Mesodermal cell (in vitro differentiated cells): ENCODE results near the gene RABEP2.
A peak's percentile ranks its signal among the peaks of the same experiment; 100 is the strongest.
"Not testable (repeated sequence)": the region's sequence is repeated elsewhere in the genome, so short reads cannot be mapped to it uniquely, and the experiment has no call there.

ENCODE experiments used
- H3K27ac ChIP-seq: 2 replicates; pipeline ENCODE4 v1.7.0; 2013; ENCODE audit warnings: mild to moderate bottlenecking, low read depth, low read length, moderate library complexity; ENCODE audit not compliant: severe bottlenecking
- H3K36me3 ChIP-seq: 2 replicates; pipeline ENCODE4 v1.7.1; 2013; ENCODE audit warnings: mild to moderate bottlenecking, low read length, moderate library complexity; ENCODE audit not compliant: control insufficient read depth, insufficient read depth
- H3K4me1 ChIP-seq: one replicate; pipeline ENCODE4 v1.7.1; 2013; ENCODE audit warnings: mild to moderate bottlenecking, low read length; ENCODE audit not compliant: insufficient read depth, control insufficient read depth, poor library complexity, severe bottlenecking
- H3K4me3 ChIP-seq: 2 replicates; pipeline ENCODE4 v1.7.0; 2013; ENCODE audit warnings: low read length, control low read depth, mild to moderate bottlenecking; ENCODE audit not compliant: insufficient read depth, poor library complexity, severe bottlenecking; ENCODE audit errors: extremely low read depth
- H3K9me3 ChIP-seq: 2 replicates; pipeline ENCODE4 v1.7.1; 2013; ENCODE audit warnings: mild to moderate bottlenecking, low read length, moderate library complexity; ENCODE audit not compliant: control insufficient read depth
- WGBS, 2 experiments: methylation state at CpG; one replicate each; pipeline ENCODE4 v1.1.5; 2013; ENCODE audit warnings: missing lambda C conversion rate in 2 of 2; ENCODE audit not compliant: insufficient coverage in 2 of 2; 5-methylcytosine and 5-hydroxymethylcytosine counted together

The RABEP2 gene

DNA sequence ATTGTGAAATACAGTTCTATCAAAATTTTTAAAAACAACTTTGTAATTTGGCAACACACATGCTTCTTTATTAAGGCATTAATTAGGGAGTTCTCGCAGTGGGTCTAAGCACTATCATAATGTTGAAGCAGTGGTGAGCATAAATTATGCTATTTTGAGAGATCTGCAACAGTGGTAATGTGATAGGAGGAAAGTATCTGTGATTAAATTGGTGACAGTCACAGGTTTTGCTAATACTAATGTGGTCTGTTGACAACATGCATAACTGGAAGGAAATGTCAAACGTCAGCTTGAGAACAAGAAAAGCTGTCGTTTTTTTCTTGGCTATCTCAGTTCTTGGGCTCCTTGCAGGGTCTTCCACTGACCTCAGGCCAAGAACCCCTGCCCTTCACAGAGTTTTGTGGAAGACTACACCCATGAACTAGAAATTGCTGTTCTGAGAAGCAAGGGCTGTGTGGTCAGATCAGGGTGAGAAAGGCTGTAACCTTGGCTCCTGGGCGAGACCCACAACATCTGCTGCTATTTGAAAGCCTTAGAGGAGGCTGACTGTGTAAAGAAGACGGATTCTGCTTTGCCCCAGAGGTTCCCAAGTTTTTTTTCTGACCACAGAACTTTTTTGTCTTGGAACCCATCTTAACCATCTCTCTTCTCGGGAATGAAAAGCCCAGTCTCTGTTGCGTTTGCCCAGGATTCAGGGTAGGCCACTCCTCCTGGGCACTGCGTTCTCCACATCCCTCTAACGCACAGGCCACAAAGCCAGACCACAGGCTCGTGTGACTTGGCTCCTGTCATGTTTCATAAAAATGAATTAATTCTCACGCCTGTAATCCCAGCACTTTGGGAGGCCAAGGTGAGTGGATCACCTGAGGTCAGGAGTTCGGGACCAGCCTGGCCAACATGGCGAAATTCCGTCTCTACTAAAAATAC is 32.8 kb downstream of the RABEP2 start:
- no peak overlapping the region for H3K4me3 ChIP-seq
- 89 to 90% methylated on average over 12 to 13 of the region's 14 CpGs for WGBS, 2 experiments
- H3K9me3 ChIP-seq, result no peaks in the 10 kb centered on the region
- H3K27ac ChIP-seq, result no peak overlapping the region
- no peaks in the 10 kb centered on the region for H3K4me1 ChIP-seq
- H3K36me3 ChIP-seq, result no peaks in the 10 kb centered on the region

DNA sequence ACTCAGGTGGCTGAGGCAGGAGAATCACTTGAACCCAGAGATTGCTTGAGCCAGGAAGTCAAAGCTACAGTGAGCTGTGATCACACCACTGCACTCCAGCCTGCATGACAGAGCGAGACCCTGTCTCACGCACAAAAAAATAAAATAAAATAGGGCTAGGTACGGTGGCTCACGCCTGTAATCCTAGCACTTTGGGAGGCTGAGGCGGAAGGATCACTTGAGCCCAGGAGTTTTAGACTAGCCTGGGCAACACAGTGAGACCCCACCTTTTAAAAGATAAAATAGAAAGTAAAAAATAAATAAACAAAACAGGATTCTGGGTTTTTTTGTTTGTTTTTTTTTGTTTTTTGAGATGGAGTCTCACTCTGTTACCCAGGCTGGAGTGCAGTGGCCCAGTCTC is 34.7 kb downstream of the RABEP2 start:
- H3K36me3 ChIP-seq, H3K4me1 ChIP-seq, H3K4me3 ChIP-seq, H3K27ac ChIP-seq, H3K9me3 ChIP-seq: not testable (repeated sequence)
- 94 to 100% methylated on average over 4 to 5 of the region's 5 CpGs for WGBS, 2 experiments

DNA sequence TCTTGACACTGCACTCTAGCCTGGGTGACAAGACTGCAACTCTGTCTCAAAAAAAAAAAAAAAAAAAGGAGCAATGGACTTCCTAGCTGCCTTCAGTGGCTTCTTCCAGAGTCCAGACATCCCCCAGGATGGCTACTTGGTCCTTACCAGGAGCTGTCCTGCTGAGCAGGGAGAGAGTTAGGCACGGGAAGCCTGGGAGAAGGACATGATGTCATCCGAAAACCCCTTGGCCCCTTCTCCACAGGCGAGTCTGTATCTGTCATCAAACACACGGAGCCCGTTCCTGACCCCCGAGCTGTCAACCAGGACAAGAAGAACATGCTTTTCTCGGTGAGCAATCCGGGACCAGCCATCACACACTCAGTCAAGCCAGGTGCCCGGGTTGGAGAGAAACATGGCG is 38.1 kb downstream of the RABEP2 start:
- H3K36me3 ChIP-seq, result no peaks in the 10 kb centered on the region
- H3K4me3 ChIP-seq, result no peak overlapping the region
- H3K4me1 ChIP-seq, result no peaks in the 10 kb centered on the region
- no peak overlapping the region for H3K27ac ChIP-seq
- no peaks in the 10 kb centered on the region for H3K9me3 ChIP-seq
- 78 to 87% methylated on average over 8 of the region's 10 CpGs for WGBS, 2 experiments

DNA sequence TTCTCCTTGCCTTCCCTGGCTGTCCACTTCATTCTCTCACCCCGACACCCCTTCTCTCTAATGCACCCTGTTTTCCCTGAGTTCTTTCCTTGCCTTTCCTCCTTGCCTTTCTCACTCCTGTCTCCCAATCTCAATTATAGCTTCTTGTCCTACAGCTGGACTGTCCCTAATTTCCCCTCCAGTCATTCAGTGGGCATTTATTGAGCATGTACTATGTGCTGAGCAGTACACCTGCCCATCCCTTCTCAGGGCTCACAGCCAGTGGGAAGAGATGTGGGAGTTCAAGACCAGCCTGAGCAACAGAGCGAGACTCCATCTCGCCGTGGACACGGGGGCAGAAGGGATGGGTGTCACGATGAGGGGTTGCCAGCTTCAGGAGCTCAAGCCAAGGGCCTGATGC is 41.0 kb downstream of the RABEP2 start:
- 81 to 95% methylated on average over 6 of the region's 6 CpGs for WGBS, 2 experiments
- Histone ChIP-seq H3K4me3 (no peak overlapping the region), H3K27ac (no peak overlapping the region), H3K9me3 (no peaks in the 10 kb centered on the region), H3K4me1 (peaks cover 3% of the 10 kb centered on the region), H3K36me3 (no peaks in the 10 kb centered on the region)

DNA sequence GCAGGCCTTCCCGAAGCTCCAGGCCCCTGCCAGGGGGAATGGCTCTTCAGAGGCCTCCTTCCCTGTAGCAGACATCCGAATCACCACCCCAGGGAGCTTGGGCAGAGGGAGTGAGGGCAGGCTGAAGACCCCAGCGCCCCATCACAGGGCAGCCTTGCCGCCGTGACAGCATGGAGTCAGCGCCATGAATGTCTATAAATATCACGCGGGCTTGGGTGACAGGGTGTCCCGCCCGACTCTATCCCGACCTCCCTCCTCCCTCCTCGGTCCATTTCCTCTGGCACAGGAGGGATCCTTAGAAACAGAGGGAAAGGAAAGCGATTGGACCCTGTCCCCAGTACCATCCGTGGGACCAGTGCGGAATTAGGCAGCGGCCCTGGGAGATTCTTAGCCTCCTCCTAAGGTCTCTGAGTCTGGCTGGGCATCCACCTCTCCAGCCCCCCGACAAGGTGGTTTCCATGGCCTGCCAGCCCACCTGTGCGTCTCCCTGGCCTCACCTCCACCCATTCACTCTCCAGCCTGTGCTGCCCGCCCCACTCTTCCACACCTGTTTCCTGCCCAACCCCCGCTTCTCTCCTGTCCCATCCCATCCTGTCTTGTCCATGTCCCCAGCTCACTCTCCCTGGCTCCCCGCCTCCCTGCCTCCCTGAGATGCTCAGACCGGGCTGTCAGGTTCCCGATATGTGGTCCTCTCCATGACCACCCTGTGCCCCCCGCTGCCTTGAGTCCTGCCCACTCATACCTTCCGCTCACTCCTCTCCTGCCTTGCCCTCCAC is 41.6 kb downstream of the RABEP2 start:
- Histone ChIP-seq H3K4me3 (no peak overlapping the region), H3K9me3 (no peaks in the 10 kb centered on the region), H3K36me3 (no peaks in the 10 kb centered on the region), H3K27ac (no peak overlapping the region), H3K4me1 (peaks cover 5% of the 10 kb centered on the region)
- WGBS, 2 experiments, result 80 to 84% methylated on average over 13 to 25 of the region's 25 CpGs

DNA sequence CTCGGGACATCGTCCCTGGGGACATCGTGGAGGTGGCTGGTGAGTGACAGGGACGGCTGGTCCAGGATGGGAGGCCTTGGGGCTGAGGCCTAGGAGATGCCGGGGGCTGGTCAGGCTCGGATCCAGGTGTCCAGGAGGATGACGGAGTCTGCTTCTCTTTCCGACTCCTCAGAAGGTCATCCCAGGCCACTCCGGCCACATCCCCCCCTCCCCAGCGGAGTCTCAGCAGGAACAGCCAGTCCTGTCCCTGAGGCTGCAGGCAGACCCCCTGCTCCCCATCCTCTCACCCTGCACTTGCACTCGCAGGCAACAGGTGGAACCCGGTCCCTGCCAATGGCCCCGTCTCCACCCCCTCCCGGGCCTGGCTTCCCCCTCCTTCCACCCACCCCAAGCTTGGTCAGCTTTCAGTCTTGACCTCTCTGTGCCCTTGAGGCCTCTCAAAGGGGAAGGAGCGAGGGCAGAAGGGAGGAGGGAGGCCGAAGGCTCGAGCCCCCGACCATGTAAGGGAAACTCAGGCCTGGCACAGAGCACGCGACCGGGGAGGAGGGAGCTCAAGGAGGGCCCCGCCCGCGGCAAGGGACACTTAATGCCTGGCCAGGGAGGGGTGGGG is 42.4 kb downstream of the RABEP2 start:
- Histone ChIP-seq H3K4me3 (no peak overlapping the region), H3K4me1 (peaks cover 5% of the 10 kb centered on the region), H3K36me3 (no peaks in the 10 kb centered on the region), H3K9me3 (no peaks in the 10 kb centered on the region), H3K27ac (no peak overlapping the region)
- WGBS, 2 experiments, result 70 to 75% methylated on average over 19 to 20 of the region's 24 CpGs

DNA sequence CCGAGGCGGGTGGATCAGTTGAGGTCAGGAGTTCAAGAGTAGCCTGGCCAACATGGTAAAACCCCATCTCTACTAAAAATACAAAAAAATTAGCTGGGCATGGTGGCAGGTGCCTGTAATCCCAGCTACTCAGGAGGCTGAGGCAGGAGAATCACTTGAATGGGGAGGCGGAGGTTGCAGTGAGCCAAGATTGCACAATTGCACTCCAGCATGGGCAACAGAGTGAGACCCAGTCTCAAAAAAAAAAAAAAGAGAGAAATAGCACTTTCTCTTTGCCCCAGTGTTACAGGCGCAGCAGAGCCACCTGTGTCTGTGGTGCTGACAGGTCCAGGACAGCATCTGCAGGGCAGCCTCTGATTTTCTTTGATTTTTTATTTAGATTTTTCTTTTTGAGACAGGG is 43.5 kb downstream of the RABEP2 start:
- peaks cover 11% of the 10 kb centered on the region for H3K4me1 ChIP-seq
- not testable (repeated sequence) for H3K36me3 ChIP-seq, H3K4me3 ChIP-seq, H3K9me3 ChIP-seq, H3K27ac ChIP-seq
- 100% methylated on average over 3 of the region's 4 CpGs; no CpG with 5 or more reads in 1 of the 2 experiments for WGBS, 2 experiments

DNA sequence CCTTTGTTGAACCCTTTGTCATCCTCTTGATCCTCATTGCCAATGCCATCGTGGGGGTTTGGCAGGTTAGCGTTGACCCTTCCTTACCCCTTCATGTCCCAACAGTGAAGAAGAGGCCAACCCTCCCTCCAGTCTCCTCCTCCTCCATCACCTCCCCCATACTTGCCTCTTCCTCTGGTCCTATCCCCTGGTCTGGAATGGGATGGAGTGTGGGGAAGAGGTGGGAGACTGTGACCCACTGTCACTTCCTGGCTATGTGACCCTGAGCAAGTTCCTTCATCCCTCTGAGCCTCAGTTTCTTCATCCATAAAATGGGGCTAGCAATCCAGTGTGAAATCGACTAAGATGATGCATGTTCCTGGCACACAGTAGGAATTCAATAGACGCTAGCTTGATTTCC is 44.1 kb downstream of the RABEP2 start:
- H3K9me3 ChIP-seq, result no peaks in the 10 kb centered on the region
- H3K4me3 ChIP-seq, result no peak overlapping the region
- H3K36me3 ChIP-seq, result no peaks in the 10 kb centered on the region
- peaks cover 17% of the 10 kb centered on the region for H3K4me1 ChIP-seq
- no peak overlapping the region for H3K27ac ChIP-seq
- 91 to 100% methylated on average over 2 to 4 of the region's 4 CpGs for WGBS, 2 experiments

DNA sequence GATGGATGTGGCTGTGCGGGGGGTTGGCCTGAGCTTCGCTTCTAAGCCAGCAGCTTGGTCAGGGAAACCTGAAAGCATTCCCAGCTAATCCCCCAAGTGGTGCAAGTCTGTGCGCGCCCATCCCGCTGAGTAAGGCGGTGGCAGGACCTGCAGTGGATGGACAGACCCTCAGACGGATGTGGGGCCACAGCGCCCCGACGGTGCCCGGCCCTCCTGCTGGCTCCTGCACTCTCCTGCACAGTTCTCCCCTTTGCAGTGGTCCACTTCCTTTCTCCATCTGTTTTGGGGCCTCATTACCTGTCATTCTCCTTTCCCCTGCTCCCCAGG is 44.5 kb downstream of the RABEP2 start:
- 35 to 41% methylated on average over 9 to 10 of the region's 11 CpGs for WGBS, 2 experiments
- H3K4me1 ChIP-seq, result peaks cover 19% of the 10 kb centered on the region
- no peaks in the 10 kb centered on the region for H3K9me3 ChIP-seq
- H3K36me3 ChIP-seq, result no peaks in the 10 kb centered on the region
- no peak overlapping the region for H3K4me3 ChIP-seq
- H3K27ac ChIP-seq, result no peak overlapping the region

DNA sequence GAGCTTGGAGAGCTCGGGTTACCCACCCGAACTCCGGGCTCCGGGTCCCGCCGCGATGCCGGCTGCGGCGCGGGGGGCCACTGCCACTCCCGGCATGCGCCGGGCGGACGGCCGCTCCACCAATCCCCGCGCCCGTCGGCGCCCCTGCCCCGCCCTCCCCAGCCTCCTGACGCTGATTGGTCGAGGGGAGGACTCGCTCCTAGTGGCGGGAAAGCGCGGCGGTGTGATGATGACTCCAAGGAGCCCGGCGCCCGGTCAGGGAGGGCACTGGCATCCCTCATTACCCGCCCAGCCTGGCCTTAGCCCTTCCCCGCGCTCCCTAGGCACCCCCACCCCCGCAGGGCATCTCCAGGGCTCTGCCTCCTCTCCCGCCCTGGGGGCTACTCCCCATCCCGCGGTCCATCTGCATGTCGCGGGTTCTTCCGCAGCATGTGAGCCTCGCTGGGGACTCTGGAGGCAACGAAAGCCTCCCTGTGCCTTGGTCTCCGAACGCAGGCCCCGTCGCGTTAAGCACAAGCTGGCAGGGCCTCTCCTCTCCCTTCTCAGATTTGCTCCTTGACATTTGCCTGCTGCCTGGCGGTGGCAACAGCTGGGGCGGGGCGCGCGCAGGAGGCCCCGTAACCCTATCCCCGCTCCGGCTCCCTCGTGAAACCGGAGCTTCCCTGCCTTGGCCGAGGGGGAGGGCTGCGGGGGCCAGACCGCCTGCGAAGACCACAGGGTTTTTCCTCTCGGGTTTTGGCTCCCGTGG is 45.0 kb downstream of the RABEP2 start:
- Histone ChIP-seq H3K36me3 (peaks cover 3% of the 10 kb centered on the region), H3K9me3 (no peaks in the 10 kb centered on the region), H3K4me3 (peak overlapping the region; percentile 62), H3K27ac (peak overlapping the region; percentile 29), H3K4me1 (peaks cover 19% of the 10 kb centered on the region)
- 2% methylated on average over 53 to 56 of the region's 66 CpGs for WGBS, 2 experiments
